GM23338 (cell line): ENCODE measurements around the gene FXYD6.

Experiments
- CREB1 ChIP-seq: fragments of 250-450 bp; sonication (Bioruptor Pico); IDR thresholded peaks from 2 replicates; pipeline ENCODE4 v1.5.0; 2020; ENCODE audit warnings: low read depth, mild to moderate bottlenecking, moderate library complexity
- EZH2 ChIP-seq: fragments of 200-600 bp; sonication (generic); IDR thresholded peaks from one replicate; pipeline ENCODE4 v1.8.0; 2017; ENCODE audit warnings: antibody characterized with exemption, mild to moderate bottlenecking, low read depth; ENCODE audit not compliant: unreplicated experiment
- EZH2phosphoT487 ChIP-seq: fragments of 200-600 bp; sonication (generic); IDR thresholded peaks from one replicate; pipeline ENCODE4 v1.8.1; 2018; ENCODE audit warnings: antibody characterized with exemption; ENCODE audit not compliant: unreplicated experiment
- NANOG ChIP-seq: IDR thresholded peaks from 2 replicates; pipeline ENCODE4 v1.6.1; 2016; ENCODE audit warnings: antibody characterized with exemption, borderline replicate concordance
- POLR2AphosphoS5 ChIP-seq: IDR thresholded peaks from 2 replicates; pipeline ENCODE4 v1.6.1; 2016; ENCODE audit warnings: antibody characterized with exemption, low read depth
- REST ChIP-seq: IDR thresholded peaks from one replicate; pipeline ENCODE4 v1.6.1; 2018; ENCODE audit warnings: antibody characterized with exemption; ENCODE audit not compliant: unreplicated experiment
- ZNF331 ChIP-seq: fragments of 250-450 bp; sonication (Bioruptor Pico); IDR thresholded peaks from 2 replicates; pipeline ENCODE4 v1.5.0; 2020; ENCODE audit warnings: low read depth, mild to moderate bottlenecking, moderate library complexity
- TF ChIP-seq, protein P1 (sequence below), 2 experiments: fragments of 200-600 bp in 1 of 2; sonication (generic) in 1 of 2; conservative IDR thresholded peaks; 2 replicates each; pipeline versions ENCODE4 v1.5.1 to v1.6.1; 2016 to 2017; ENCODE audit warnings: antibody characterized with exemption in 2 of 2, low read depth in 2 of 2, mild to moderate bottlenecking in 2 of 2, moderate library complexity in 1 of 2
- TF ChIP-seq, protein P2 (sequence below): IDR thresholded peaks from 2 replicates; pipeline ENCODE4 v1.6.1; 2016; ENCODE audit warnings: antibody characterized with exemption

DNA sequence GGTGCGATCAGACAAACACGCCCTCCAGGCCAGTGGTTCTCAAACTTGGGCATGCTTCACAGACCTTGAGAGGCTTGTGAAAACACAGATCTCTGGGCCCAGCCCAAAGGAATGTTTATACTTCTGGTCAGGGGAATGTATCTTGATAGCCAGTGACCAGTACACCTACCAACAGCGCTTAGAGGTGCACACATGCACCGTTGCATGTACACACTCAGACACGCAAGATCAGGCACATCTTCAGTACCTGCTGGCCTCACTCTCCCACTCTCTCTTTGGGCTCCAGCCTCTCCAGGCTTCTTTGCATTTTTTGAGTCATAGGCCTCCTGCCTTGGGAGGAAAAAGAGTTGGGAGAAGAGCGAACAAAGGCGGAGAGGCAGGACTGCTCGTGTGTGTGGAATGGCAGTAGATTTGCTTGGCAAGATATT is 11.7 kb upstream of the FXYD6 start:
- TF ChIP-seq, protein P1, sequence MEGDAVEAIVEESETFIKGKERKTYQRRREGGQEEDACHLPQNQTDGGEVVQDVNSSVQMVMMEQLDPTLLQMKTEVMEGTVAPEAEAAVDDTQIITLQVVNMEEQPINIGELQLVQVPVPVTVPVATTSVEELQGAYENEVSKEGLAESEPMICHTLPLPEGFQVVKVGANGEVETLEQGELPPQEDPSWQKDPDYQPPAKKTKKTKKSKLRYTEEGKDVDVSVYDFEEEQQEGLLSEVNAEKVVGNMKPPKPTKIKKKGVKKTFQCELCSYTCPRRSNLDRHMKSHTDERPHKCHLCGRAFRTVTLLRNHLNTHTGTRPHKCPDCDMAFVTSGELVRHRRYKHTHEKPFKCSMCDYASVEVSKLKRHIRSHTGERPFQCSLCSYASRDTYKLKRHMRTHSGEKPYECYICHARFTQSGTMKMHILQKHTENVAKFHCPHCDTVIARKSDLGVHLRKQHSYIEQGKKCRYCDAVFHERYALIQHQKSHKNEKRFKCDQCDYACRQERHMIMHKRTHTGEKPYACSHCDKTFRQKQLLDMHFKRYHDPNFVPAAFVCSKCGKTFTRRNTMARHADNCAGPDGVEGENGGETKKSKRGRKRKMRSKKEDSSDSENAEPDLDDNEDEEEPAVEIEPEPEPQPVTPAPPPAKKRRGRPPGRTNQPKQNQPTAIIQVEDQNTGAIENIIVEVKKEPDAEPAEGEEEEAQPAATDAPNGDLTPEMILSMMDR (conservative IDR thresholded peaks at IDR 0.05; ENCODE audit: low read depth in 2 of 2), result no peak
- TF ChIP-seq, protein P2, sequence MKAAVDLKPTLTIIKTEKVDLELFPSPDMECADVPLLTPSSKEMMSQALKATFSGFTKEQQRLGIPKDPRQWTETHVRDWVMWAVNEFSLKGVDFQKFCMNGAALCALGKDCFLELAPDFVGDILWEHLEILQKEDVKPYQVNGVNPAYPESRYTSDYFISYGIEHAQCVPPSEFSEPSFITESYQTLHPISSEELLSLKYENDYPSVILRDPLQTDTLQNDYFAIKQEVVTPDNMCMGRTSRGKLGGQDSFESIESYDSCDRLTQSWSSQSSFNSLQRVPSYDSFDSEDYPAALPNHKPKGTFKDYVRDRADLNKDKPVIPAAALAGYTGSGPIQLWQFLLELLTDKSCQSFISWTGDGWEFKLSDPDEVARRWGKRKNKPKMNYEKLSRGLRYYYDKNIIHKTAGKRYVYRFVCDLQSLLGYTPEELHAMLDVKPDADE, result no peak
- TF ChIP-seq POLR2AphosphoS5, result no peak
- TF ChIP-seq REST, result no peak
- TF ChIP-seq CREB1 (CRISPR knock-in tag), result no peak
- TF ChIP-seq ZNF331 (CRISPR knock-in tag), result no peak
- TF ChIP-seq EZH2, result no peak
- TF ChIP-seq EZH2phosphoT487, result no peak
- TF ChIP-seq NANOG, result no peak
